Measurements from ENCODE around the gene RBM44.
"Not testable (repeated sequence)": the region's sequence is repeated elsewhere in the genome, so short reads cannot be mapped to it uniquely, and the experiment has no call there.

The RBM44 gene

GRCh38 chr2:237835372-237835771, 36.8 kb downstream of the RBM44 start:
- H3K4me2 ChIP-seq (ENCODE audit: low read depth, low read length) = no peak overlapping the region
- H3K9me3 ChIP-seq (replicated peaks; ENCODE audit: insufficient read depth, low read length) = no peaks in the 10 kb centered on the region
- H3K4me3 ChIP-seq (ENCODE audit: low read length) = no peak overlapping the region
- no peaks in the 10 kb centered on the region for H4K20me1 ChIP-seq (ENCODE audit: insufficient read depth, low read length)
- TF ChIP-seq EZH2 (optimal IDR thresholded peaks at IDR 0.05; ENCODE audit: low read depth, low read length) = no peak
- no peak for TF ChIP-seq EZH2phosphoT487 (IDR thresholded peaks at IDR 0.05; ENCODE audit: low read length)
- no peak for TF ChIP-seq CTCF (IDR thresholded peaks at IDR 0.05; ENCODE audit: low read length)
- H3K36me3 ChIP-seq (replicated peaks; ENCODE audit: insufficient read depth, low read length) = no peaks in the 10 kb centered on the region
- H3F3A ChIP-seq (ENCODE audit: insufficient read depth, low read length) = no peaks in the 10 kb centered on the region
- no peaks in the 10 kb centered on the region for H3K9me2 ChIP-seq (replicated peaks; ENCODE audit: insufficient read depth, low read length)
- no peaks in the 10 kb centered on the region for H3K27me3 ChIP-seq (replicated peaks; ENCODE audit: insufficient read depth, low read length)
- H3K79me2 ChIP-seq (ENCODE audit: low read length) = no peaks in the 10 kb centered on the region
- H2AFZ ChIP-seq (ENCODE audit: low read length) = no peak overlapping the region
- DNase-seq = no peak
- H3K9ac ChIP-seq (ENCODE audit: low read length) = no peak overlapping the region
- no peaks in the 10 kb centered on the region for H3K4me1 ChIP-seq (ENCODE audit: low read length)
- H3K27ac ChIP-seq (ENCODE audit: low read length) = no peak overlapping the region

GRCh38 chr2:237841051-237841450, 42.5 kb downstream of the RBM44 start:
- H3K9ac ChIP-seq (ENCODE audit: low read length) = no peak overlapping the region
- H4K20me1 ChIP-seq (ENCODE audit: insufficient read depth, low read length) = no peaks in the 10 kb centered on the region
- H3F3A ChIP-seq (ENCODE audit: insufficient read depth, low read length) = no peaks in the 10 kb centered on the region
- H3K4me1 ChIP-seq (ENCODE audit: low read length) = no peaks in the 10 kb centered on the region
- no peaks in the 10 kb centered on the region for H3K79me2 ChIP-seq (ENCODE audit: low read length)
- no peaks in the 10 kb centered on the region for H3K9me3 ChIP-seq (replicated peaks; ENCODE audit: insufficient read depth, low read length)
- TF ChIP-seq EZH2 (optimal IDR thresholded peaks at IDR 0.05; ENCODE audit: low read depth, low read length) = no peak
- TF ChIP-seq EZH2phosphoT487 (IDR thresholded peaks at IDR 0.05; ENCODE audit: low read length) = no peak
- no peak for TF ChIP-seq CTCF (IDR thresholded peaks at IDR 0.05; ENCODE audit: low read length)
- H3K4me2 ChIP-seq (ENCODE audit: low read depth, low read length) = no peak overlapping the region
- no peak overlapping the region for H3K4me3 ChIP-seq (ENCODE audit: low read length)
- H3K9me2 ChIP-seq (replicated peaks; ENCODE audit: insufficient read depth, low read length) = no peaks in the 10 kb centered on the region
- DNase-seq = no peak
- H3K36me3 ChIP-seq (replicated peaks; ENCODE audit: insufficient read depth, low read length) = no peaks in the 10 kb centered on the region
- H3K27me3 ChIP-seq (replicated peaks; ENCODE audit: insufficient read depth, low read length) = no peaks in the 10 kb centered on the region
- no peak overlapping the region for H3K27ac ChIP-seq (ENCODE audit: low read length)
- no peak overlapping the region for H2AFZ ChIP-seq (ENCODE audit: low read length)

- H3K9me2 ChIP-seq (replicated peaks; ENCODE audit: insufficient read depth, low read length); H3K36me3 ChIP-seq (replicated peaks; ENCODE audit: insufficient read depth, low read length); H3K79me2 ChIP-seq (ENCODE audit: low read length); H3K4me2 ChIP-seq (ENCODE audit: low read depth, low read length); H3K27ac ChIP-seq (ENCODE audit: low read length); H3K4me3 ChIP-seq (ENCODE audit: low read length); H3F3A ChIP-seq (ENCODE audit: insufficient read depth, low read length); H2AFZ ChIP-seq (ENCODE audit: low read length); H3K27me3 ChIP-seq (replicated peaks; ENCODE audit: insufficient read depth, low read length); H3K9ac ChIP-seq (ENCODE audit: low read length); H3K4me1 ChIP-seq (ENCODE audit: low read length); H3K9me3 ChIP-seq (replicated peaks; ENCODE audit: insufficient read depth, low read length); DNase-seq; H4K20me1 ChIP-seq (ENCODE audit: insufficient read depth, low read length): not testable (repeated sequence)
These were observed 50.4 kb downstream of the RBM44 start for GRCh38 chr2:237848940-237849339.

- no peaks in the 10 kb centered on the region for H4K20me1 ChIP-seq (ENCODE audit: insufficient read depth, low read length)
- no peak for DNase-seq
- H3K27me3 ChIP-seq (replicated peaks; ENCODE audit: insufficient read depth, low read length) = 0 out of 2 replicates have a peak, but pooled peaks cover 3% of the 10 kb centered on the region
- no peak overlapping the region for H2AFZ ChIP-seq (ENCODE audit: low read length)
- H3K4me2 ChIP-seq (ENCODE audit: low read depth, low read length) = no peak overlapping the region
- H3K9me2 ChIP-seq (replicated peaks; ENCODE audit: insufficient read depth, low read length) = no peaks in the 10 kb centered on the region
- no peak for TF ChIP-seq CTCF (IDR thresholded peaks at IDR 0.05; ENCODE audit: low read length)
- no peak for TF ChIP-seq EZH2phosphoT487 (IDR thresholded peaks at IDR 0.05; ENCODE audit: low read length)
- no peak for TF ChIP-seq EZH2 (optimal IDR thresholded peaks at IDR 0.05; ENCODE audit: low read depth, low read length)
- no peaks in the 10 kb centered on the region for H3F3A ChIP-seq (ENCODE audit: insufficient read depth, low read length)
- no peak overlapping the region for H3K4me3 ChIP-seq (ENCODE audit: low read length)
- H3K4me1 ChIP-seq (ENCODE audit: low read length) = no peaks in the 10 kb centered on the region
- H3K79me2 ChIP-seq (ENCODE audit: low read length) = no peaks in the 10 kb centered on the region
- H3K36me3 ChIP-seq (replicated peaks; ENCODE audit: insufficient read depth, low read length) = no peaks in the 10 kb centered on the region
- no peaks in the 10 kb centered on the region for H3K9me3 ChIP-seq (replicated peaks; ENCODE audit: insufficient read depth, low read length)
- no peak overlapping the region for H3K27ac ChIP-seq (ENCODE audit: low read length)
- no peak overlapping the region for H3K9ac ChIP-seq (ENCODE audit: low read length)
These were observed 55.7 kb downstream of the RBM44 start for GRCh38 chr2:237854295-237854694.

All from MM.1S (cell line).